ENCODE data around the gene THSD7B.
A peak's percentile ranks its signal among the peaks of the same experiment; 100 is the strongest.

The THSD7B gene

GRCh38 chr2:136769871-136770270 is 4.5 kb downstream of the THSD7B start:
- TF ChIP-seq CTCF (IDR thresholded peaks at IDR 0.05; ENCODE audit: borderline replicate concordance, insufficient read depth, low read depth, low read length), result no peak
- no peak overlapping the region for H3K4me3 ChIP-seq (ENCODE audit: low read depth, low read length)

GRCh38 chr2:136770384-136770783 is 5.0 kb downstream of the THSD7B start:
- TF ChIP-seq CTCF (IDR thresholded peaks at IDR 0.05; ENCODE audit: borderline replicate concordance, insufficient read depth, low read depth, low read length), result no peak
- H3K4me3 ChIP-seq (ENCODE audit: low read depth, low read length), result no peak overlapping the region

GRCh38 chr2:136777391-136777790 is 12.0 kb downstream of the THSD7B start:
- no peak for TF ChIP-seq CTCF (IDR thresholded peaks at IDR 0.05; ENCODE audit: borderline replicate concordance, insufficient read depth, low read depth, low read length)
- no peak overlapping the region for H3K4me3 ChIP-seq (ENCODE audit: low read depth, low read length)

- no peak overlapping the region for H3K4me3 ChIP-seq (ENCODE audit: low read depth, low read length)
- TF ChIP-seq CTCF (IDR thresholded peaks at IDR 0.05; ENCODE audit: borderline replicate concordance, insufficient read depth, low read depth, low read length), result no peak
Observed at GRCh38 chr2:136783856-136784255, 18.5 kb downstream of the THSD7B start.

- TF ChIP-seq CTCF (IDR thresholded peaks at IDR 0.05; ENCODE audit: borderline replicate concordance, insufficient read depth, low read depth, low read length), result no peak
- no peak overlapping the region for H3K4me3 ChIP-seq (ENCODE audit: low read depth, low read length)
Observed at GRCh38 chr2:136785215-136785614, 19.9 kb downstream of the THSD7B start.

- H3K4me3 ChIP-seq (ENCODE audit: low read depth, low read length), result no peak overlapping the region
Observed at GRCh38 chr2:136787970-136788369, 22.6 kb downstream of the THSD7B start.

GRCh38 chr2:136796339-136796738 is 31.0 kb downstream of the THSD7B start:
- peak; percentile 18; the same call in 1 of the 2 replicates for TF ChIP-seq CTCF (IDR thresholded peaks at IDR 0.05; ENCODE audit: borderline replicate concordance, insufficient read depth, low read depth, low read length)
- no peak overlapping the region for H3K4me3 ChIP-seq (ENCODE audit: low read depth, low read length)

More at GRCh38 chr2:136787970-136788369, 22.6 kb downstream of the THSD7B start:
- no peak for TF ChIP-seq CTCF (IDR thresholded peaks at IDR 0.05; ENCODE audit: borderline replicate concordance, insufficient read depth, low read depth, low read length)
